ENCODE measurements around the gene GRP. TPM values are rescaled to one million over a fixed set of nuclear protein-coding genes. Genes with fewer than 3 reads are reported as not detected.

The GRP gene
- total and polyA plus RNA-seq, 2 donors from 2014 or later = not detected

GRCh38 chr18:59196161-59196725 is 23.7 kb upstream of the GRP start:
- Histone ChIP-seq H3K4me1 (ENCODE audit: control insufficient read depth in 2 of 3, insufficient read depth in 2 of 3, low read depth in 1 of 3, low read length in 3 of 3) (no peaks in the 10 kb centered on the region), H3K9ac (ENCODE audit: low read length in 3 of 3) (no peak overlapping the region), H3K27me3 (ENCODE audit: control insufficient read depth, insufficient read depth, low read length) (no peaks in the 10 kb centered on the region), H3K36me3 (ENCODE audit: control insufficient read depth in 2 of 3, insufficient read depth in 3 of 3, low read length in 3 of 3) (no peaks in the 10 kb centered on the region), H3K9me3 (ENCODE audit: control insufficient read depth in 2 of 3, insufficient read depth in 1 of 3, low read length in 3 of 3) (no peaks in the 10 kb centered on the region), H3K4me3 (ENCODE audit: low read length in 3 of 3) (no peak overlapping the region), H3K27ac (ENCODE audit: low read depth in 2 of 2, low read length in 2 of 2) (no peak overlapping the region)
- TF ChIP-seq CTCF (IDR thresholded peaks at IDR 0.05; ENCODE audit: borderline replicate concordance, extremely low read depth, insufficient read depth) = no peak
- FAIRE-seq = no peak
- no peak for DNase-seq
- intact Hi-C loops (cut with DNase I) = no loop called here

DNA sequence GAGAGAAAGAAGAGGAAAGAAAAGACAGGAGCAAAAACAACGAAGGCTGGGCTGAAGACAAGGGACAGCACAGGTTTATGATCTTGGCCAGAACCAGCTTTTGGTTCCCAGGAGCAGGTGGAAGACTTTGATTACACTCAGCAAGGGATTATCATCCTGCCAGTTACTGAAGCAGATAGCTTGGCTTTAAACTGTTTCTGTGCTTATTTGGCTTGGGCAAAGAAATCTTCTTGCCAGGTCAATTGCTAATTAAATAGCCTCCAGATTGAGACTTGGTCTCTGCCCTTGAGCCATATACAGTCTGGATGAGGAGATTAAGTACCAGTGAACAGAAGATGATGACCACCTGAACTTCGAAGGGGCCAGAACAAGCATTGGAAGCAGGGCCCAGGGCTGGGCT is 22.3 kb upstream of the GRP start:
- Histone ChIP-seq H3K4me1 (ENCODE audit: control insufficient read depth in 2 of 3, insufficient read depth in 2 of 3, low read depth in 1 of 3, low read length in 3 of 3) (no peaks in the 10 kb centered on the region), H3K4me3 (ENCODE audit: low read length in 3 of 3) (no peak overlapping the region), H3K9ac (ENCODE audit: low read length in 3 of 3) (no peak overlapping the region), H3K27ac (ENCODE audit: low read depth in 2 of 2, low read length in 2 of 2) (no peak overlapping the region), H3K27me3 (ENCODE audit: control insufficient read depth, insufficient read depth, low read length) (no peaks in the 10 kb centered on the region), H3K9me3 (ENCODE audit: control insufficient read depth in 2 of 3, insufficient read depth in 1 of 3, low read length in 3 of 3) (no peaks in the 10 kb centered on the region), H3K36me3 (ENCODE audit: control insufficient read depth in 2 of 3, insufficient read depth in 3 of 3, low read length in 3 of 3) (no peaks in the 10 kb centered on the region)
- no peak for TF ChIP-seq CTCF (IDR thresholded peaks at IDR 0.05; ENCODE audit: borderline replicate concordance, extremely low read depth, insufficient read depth)
- DNase-seq (no peak), FAIRE-seq (no peak)
- intact Hi-C loops (cut with DNase I) = no loop called here

- Histone ChIP-seq H3K36me3 (ENCODE audit: control insufficient read depth in 2 of 3, insufficient read depth in 3 of 3, low read length in 3 of 3) (no peaks in the 10 kb centered on the region), H3K9ac (ENCODE audit: low read length in 3 of 3) (no peak overlapping the region), H3K9me3 (ENCODE audit: control insufficient read depth in 2 of 3, insufficient read depth in 1 of 3, low read length in 3 of 3) (no peaks in the 10 kb centered on the region), H3K27ac (ENCODE audit: low read depth in 2 of 2, low read length in 2 of 2) (no peak overlapping the region), H3K4me1 (ENCODE audit: control insufficient read depth in 2 of 3, insufficient read depth in 2 of 3, low read depth in 1 of 3, low read length in 3 of 3) (no peaks in the 10 kb centered on the region), H3K27me3 (ENCODE audit: control insufficient read depth, insufficient read depth, low read length) (no peaks in the 10 kb centered on the region), H3K4me3 (ENCODE audit: low read length in 3 of 3) (no peak overlapping the region)
- DNase-seq (no peak), FAIRE-seq (no peak)
- intact Hi-C loops (cut with DNase I) = no loop called here
- no peak for TF ChIP-seq CTCF (IDR thresholded peaks at IDR 0.05; ENCODE audit: borderline replicate concordance, extremely low read depth, insufficient read depth)
These were observed 21.7 kb upstream of the GRP start for GRCh38 chr18:59198215-59198614.

- Histone ChIP-seq H3K36me3 (ENCODE audit: control insufficient read depth in 2 of 3, insufficient read depth in 3 of 3, low read length in 3 of 3) (no peaks in the 10 kb centered on the region), H3K9ac (ENCODE audit: low read length in 3 of 3) (no peak overlapping the region), H3K27ac (ENCODE audit: low read depth in 2 of 2, low read length in 2 of 2) (no peak overlapping the region), H3K4me1 (ENCODE audit: control insufficient read depth in 2 of 3, insufficient read depth in 2 of 3, low read depth in 1 of 3, low read length in 3 of 3) (no peaks in the 10 kb centered on the region), H3K4me3 (ENCODE audit: low read length in 3 of 3) (no peak overlapping the region), H3K9me3 (ENCODE audit: control insufficient read depth in 2 of 3, insufficient read depth in 1 of 3, low read length in 3 of 3) (no peaks in the 10 kb centered on the region), H3K27me3 (ENCODE audit: control insufficient read depth, insufficient read depth, low read length) (no peaks in the 10 kb centered on the region)
- DNase-seq = no peak
- no peak for FAIRE-seq
- intact Hi-C loops (cut with DNase I) = no loop called here
- no peak for TF ChIP-seq CTCF (IDR thresholded peaks at IDR 0.05; ENCODE audit: borderline replicate concordance, extremely low read depth, insufficient read depth)
These were observed 19.2 kb upstream of the GRP start for GRCh38 chr18:59200787-59201186.
